Amniotic epithelial cell (primary cell): ENCODE data around the gene MEMO1.
"Not testable (repeated sequence)": the region's sequence is repeated elsewhere in the genome, so short reads cannot be mapped to it uniquely, and the experiment has no call there.

Experiments used
- DNase-seq: peaks from one replicate; pipeline ENCODE4 v3.0.0-alpha.2; 2010; ENCODE audit warnings: low read depth

MEMO1 gene

GRCh38 chr2:32010670-32011484 lies at the start of gene MEMO1:
MEMO1 (minus strand) TSS chr2:32011008; CDS start chr2:32010247, 761 bp downstream.
- DNase-seq: peak; percentile 91

GRCh38 chr2:32060266-32060665 lies 49.5 kb upstream of the MEMO1 start:
- no peak for DNase-seq

GRCh38 chr2:32058130-32058529 lies 47.3 kb upstream of the MEMO1 start:
- DNase-seq: peak; percentile 20

DNA sequence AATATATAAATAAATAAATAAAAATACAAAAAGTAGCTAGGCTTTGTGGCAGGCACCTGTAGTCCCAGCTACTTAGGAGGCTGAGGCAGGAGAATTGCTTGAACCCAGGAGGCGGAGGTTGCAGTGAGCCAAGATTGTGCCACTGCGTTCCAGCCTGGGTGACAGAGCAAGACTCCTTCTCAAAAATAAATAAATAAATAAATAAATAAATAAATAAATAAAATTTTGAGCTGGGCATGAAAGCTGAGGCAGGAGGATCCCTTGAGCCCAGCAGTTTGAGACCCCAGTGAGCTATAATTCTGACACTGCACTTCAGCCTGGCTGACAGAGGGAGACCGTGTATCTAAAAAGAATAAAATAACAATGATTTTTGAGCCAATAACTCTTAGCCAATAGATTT lies 43.8 kb upstream of the MEMO1 start:
- DNase-seq: not testable (repeated sequence)

GRCh38 chr2:32051836-32052439 lies 41.1 kb upstream of the MEMO1 start:
- no peak for DNase-seq

DNA sequence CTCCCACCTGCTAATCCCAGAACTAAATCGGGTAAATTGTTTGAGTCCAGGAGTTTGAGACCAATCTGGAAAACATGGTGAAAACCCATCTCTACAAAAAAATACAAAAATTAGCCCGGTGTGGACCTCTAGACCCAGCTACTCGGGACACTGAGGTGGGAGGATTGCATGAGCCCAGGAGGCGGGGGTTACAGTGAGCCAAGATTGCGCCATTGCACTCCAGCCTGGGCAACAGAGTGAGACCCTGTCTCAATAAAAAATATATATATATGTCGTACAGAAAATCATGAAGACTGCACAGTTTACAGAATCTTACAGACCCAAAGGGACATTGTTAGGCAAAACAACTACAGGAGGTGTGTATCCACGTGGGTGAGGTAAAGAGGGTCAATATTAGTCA lies 32.8 kb upstream of the MEMO1 start:
- no peak for DNase-seq

DNA sequence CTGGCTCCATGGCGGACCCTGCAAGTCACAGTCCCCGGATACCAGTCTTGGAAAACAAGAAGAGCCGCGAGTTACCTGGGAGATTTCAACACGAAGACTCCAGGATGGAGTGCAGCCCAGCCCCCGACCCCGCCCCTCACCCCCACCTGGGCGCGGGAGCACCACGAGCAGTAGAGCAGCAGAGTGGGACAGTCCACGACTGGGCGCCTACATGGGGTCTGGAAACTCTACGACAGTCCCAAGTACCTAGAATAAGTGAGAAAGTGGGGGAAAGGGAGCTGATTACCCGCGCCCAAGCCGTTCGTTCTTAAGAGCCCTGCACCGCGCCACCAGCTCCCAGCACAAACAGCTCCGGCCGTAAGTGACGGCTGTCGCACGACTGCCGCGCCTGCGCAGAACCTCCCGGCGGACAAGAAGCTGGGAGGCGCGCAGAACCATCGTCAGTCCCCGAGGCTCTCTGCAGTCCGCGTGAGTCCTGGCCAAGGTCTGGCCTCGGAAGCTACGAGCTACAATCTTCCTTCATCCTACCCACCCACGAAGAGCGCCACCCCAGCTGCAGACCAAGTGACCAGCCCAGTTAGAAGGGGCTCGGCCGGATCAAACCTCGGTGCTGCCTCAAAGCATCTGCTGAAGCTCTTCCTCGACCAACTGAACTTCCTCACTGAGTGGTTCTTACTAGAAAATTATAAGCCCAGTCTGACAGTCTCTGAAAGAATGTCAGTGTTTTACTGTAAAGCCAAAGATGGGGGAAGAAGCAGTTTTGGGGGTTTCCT lies 28.8 kb upstream of the MEMO1 start, which contains the start of gene DPY30:
Gene DPY30 (minus strand): TSS at position 359 of the 773 bp plus-strand sequence. CDS start 349 bp downstream, at position 10.
- DNase-seq: peak; percentile 86

GRCh38 chr2:32034198-32034887 lies 23.5 kb upstream of the MEMO1 start:
- peak; percentile 3 for DNase-seq

GRCh38 chr2:32018789-32019482 lies 8.1 kb upstream of the MEMO1 start:
- DNase-seq: not testable (repeated sequence)

GRCh38 chr2:32012872-32013271 lies 2.1 kb upstream of the MEMO1 start:
- no peak for DNase-seq

DNA sequence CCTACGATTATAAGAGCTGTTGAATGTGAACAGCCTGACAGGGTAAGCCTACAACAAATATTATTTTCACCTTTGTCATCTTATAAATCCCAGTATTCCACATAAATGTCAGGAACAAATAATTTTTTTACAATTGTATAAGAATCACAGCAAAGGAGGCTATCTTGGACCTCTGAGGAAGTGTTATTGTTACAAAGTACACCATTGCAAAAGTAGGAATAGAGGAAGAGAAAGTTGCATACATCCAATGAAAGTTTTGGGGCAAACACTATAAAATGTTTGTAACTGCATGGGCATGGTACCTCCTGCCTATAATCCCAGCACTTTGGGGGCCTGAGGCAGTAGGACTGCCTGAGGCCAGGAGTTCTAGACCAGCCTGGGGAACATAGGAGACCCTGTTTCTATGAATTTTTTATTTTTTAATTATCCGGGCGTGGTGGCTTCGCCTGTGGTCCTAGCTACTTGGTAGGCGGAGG lies 715 bp upstream of the MEMO1 start:
- no peak for DNase-seq

- DNase-seq: peak; percentile 43
Measured at GRCh38 chr2:32010280-32010669, 533 bp downstream of the MEMO1 start.

- DNase-seq: peak; percentile 21
Measured at GRCh38 chr2:32009516-32010256, 1.1 kb downstream of the MEMO1 start.

DNA sequence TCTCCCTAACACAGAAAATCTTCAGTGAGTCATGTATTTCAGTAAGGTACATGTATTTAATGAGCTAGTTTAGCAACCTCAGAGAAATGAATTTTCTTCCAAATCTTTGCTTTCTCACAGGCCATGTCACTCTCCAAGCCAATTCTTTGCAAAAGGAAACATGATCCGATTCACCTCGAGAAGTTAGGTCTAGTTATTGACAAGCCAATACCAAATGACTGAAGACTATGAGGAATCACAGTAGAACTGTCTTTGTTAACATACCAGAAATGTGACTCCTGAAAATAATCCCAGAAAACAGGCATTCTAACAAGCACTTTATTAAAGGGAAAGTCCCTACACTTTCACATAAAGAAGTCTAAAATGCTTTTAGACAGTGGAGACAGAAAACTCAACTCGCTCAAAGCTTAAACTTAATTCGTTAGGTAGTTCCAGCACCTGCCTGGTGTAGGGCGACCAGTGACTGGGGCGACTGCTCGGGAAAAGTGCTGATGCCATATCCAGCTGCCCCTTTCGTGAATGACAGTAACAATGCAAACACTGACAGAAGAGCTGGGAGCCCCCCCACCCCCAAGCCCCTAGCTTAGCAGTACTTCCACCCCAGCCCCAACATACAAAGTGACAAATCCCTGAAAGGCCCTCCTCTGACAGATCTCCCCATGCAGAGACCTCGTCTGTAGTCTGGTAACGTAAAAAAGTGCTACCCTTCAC lies 1.8 kb downstream of the MEMO1 start:
- peak; percentile 23 for DNase-seq

- no peak for DNase-seq
Measured at GRCh38 chr2:32007121-32007391, 3.8 kb downstream of the MEMO1 start.

- DNase-seq: no peak
Measured at GRCh38 chr2:32005371-32005976, 5.3 kb downstream of the MEMO1 start.

- DNase-seq: no peak
Measured at GRCh38 chr2:32003791-32004190, 7.0 kb downstream of the MEMO1 start.

DNA sequence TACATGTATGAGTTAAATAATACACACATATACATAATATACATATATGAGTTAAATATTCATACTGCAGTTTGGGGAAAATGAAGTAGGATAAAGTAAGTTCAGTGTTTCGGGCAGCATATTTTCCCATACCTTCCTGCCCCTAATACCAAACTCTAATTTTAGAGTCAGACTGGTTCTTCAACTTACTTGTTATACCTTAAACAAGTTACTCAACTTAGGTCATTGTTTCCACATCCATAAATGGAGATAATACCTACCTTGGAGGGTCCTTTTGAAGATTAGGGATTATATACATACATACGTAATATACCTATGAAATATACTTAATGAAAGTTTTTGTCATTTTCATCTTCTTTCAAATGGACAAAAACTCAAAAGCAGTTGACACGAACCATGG lies 8.4 kb downstream of the MEMO1 start:
- DNase-seq: no peak

DNA sequence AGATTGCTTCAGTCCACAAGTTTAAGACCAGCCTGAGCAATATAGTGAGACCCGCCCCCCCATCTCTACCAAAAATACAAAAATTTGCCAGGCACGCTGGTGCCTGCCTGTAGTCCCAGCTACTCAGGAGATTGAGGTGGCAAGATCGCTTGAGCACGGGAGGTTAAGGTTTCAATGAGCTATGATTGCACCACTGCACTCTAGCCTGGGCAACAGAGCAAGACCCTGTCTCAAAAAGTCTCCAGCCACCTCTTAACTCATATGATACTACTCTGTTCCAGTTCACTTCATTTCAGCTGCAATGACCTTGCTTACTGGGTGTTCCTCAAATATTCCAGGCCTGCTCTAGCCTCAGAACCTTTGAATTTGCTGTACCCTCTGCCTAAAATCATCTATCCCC lies 11.4 kb downstream of the MEMO1 start:
- DNase-seq: no peak
